GM18511 (cell line): ENCODE data around the gene ABL2.
"Not testable (repeated sequence)": the region's sequence is repeated elsewhere in the genome, so short reads cannot be mapped to it uniquely, and the experiment has no call there.

Experiments used
- ATAC-seq: cut with Tn5 transposase; IDR thresholded peaks from one replicate; pipeline ENCODE4 v1.9.1; 2021; ENCODE audit warnings: mild to moderate bottlenecking, moderate library complexity; ENCODE audit not compliant: unreplicated experiment

ABL2 gene

DNA sequence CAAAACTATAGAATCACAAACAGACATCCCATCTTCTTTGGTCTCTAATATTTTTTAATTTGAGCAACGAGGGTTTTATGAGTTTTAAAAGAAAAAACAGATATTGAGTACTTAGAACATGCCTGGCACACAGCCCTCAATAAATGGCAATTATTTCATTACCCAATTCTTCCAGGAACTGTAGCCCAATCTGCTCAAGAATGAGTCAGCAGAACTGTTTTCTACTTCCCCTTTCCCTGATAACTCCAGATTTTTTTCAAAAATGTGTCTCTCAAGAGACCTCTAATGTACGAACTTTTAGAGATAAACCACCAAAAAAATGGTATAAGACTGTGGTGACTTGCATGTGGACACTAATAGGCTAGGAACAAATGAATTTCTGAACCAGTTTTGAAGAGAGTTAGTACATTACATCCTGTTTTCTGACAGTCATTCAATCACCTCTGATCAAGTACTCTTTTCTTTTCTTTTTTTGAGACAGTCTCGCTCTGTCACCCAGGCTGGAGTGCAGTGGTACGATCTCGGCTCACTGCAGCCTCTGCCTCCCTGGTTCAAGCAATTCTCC, 11.5 kb downstream of the ABL2 start:
- ATAC-seq: no peak

DNA sequence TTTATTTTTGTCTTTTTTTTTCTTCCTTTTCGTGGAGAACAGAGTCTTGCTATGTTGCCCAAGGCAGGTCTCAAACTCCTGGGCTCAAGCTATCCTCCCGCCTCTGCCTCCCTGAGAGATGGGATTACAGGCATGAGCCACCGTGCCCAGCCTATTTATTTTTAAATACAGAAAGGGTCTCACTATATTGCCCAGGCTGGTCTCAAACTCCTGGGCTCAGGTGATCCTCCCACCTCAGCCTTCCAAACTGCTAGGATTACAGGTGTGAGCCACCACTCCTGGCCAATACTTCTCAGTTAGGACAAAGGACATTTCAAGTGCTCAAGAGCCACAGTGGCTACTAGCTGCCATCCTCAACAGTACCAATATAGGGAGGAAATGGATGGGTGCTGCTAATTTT, 16.2 kb downstream of the ABL2 start:
- not testable (repeated sequence) for ATAC-seq

GRCh38 chr1:179208681-179209477, 20.6 kb downstream of the ABL2 start:
- ATAC-seq: no peak

- no peak for ATAC-seq
Measured at GRCh38 chr1:179206812-179207211, 22.7 kb downstream of the ABL2 start.

- no peak for ATAC-seq
Measured at GRCh38 chr1:179205284-179205683, 24.2 kb downstream of the ABL2 start.

DNA sequence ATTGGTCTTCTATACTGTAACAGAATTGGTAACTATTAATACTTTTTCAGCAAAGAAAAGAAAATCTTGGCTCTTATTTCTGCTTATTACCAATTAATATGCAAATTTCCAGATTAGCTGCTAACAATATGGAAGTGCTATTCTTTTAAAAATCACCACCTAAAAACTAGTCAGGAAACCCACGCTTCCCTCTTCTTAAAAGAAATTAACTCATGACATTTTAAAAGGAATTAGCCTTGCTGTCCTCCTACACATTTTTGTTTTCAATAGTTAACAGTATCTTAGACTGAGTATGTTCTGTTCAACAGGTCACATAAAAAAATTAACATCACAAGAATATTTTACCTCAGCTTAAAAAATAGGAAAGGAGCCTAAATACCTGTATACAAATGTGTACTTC, 27.3 kb downstream of the ABL2 start:
- ATAC-seq: no peak

GRCh38 chr1:179200586-179200985, 28.9 kb downstream of the ABL2 start:
- no peak for ATAC-seq

DNA sequence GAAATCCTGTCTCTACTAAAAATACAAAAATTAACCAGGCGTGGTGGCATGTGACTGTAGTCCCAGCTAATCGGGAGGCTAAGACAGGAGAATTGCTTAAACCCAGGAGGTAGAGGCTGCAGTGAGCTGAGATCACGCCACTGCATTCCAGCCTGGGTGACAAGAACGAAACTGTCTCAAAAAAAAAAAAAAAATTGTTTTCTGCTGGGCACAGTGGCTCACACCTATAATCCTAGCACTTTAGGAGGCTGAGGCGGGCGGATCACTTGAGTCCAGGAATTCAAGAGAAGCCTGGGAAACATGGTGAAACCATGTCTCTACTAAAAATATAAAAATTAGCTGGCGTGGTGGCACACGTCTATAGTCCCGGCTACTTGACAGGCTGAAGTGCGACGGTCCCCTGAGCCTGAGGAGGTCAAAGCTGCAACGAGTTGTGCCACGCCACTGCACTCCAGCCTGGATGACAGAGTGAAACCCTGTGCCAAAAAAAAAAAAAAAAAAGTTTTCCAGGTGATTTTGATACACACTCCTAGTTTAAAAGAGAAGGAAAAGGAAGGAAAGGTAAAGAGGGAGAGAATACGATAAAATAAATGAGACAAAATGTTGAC, 31.7 kb downstream of the ABL2 start:
- no peak for ATAC-seq

- ATAC-seq: not testable (repeated sequence)
Measured at GRCh38 chr1:179195857-179196256, 33.6 kb downstream of the ABL2 start.

GRCh38 chr1:179195376-179195775, 34.1 kb downstream of the ABL2 start:
- ATAC-seq: no peak

DNA sequence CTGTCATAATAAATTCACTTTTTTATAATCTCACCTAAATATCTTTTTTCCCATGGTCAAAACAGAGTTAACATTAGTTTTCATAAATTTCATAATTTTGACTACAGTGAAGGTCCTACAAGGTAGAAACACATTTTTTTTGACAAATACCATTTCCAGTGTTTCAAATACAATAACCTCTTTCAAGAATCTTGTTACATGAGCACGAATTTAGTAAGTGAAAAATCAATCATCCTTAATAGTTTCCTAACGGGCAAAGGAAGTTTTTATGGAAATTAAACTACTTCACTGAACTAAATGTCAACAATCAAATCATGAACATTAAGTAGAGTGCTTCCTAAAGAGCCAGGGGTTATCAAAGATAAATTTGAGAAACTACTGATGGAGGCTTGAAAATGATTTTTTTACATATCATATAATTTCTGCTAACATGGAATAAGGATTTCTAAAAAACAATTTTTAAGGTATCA, 35.4 kb downstream of the ABL2 start:
- no peak for ATAC-seq

- ATAC-seq: no peak
Measured at GRCh38 chr1:179190861-179191260, 38.6 kb downstream of the ABL2 start.

DNA sequence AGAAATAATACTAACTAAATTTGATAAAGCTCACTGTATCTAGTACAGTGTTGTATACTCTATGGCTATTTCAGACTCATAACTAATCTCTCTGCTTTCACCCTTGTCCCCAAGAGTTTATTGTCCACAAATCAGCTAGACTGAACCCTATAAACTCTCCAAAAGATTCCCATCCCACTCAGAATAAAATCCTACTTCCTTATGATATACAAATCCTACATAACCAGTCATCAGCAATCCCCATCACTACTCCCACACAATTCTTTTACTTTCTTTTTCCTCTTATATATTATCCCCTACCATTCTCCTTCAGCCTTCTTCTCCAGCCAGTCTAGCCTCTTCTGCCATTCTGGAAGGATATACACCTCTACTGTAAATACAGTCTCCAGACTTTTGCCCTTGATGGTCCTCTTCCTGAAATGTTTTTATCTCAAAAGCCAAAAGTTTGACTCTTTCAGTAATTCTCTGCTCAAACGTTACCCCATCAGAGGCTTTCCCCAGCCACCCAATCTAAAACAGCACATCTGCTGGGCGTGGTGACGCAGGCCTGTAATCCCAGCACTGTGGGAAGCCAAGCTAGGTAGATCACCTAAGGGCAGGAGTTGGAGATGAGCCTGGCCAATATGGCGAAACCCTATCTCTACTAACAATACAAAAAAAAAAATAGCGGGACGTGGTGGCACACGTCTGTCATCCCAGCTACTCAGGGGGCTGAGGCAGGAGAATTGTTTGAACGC, 41.6 kb downstream of the ABL2 start:
- no peak for ATAC-seq

GRCh38 chr1:179187043-179187442, 42.4 kb downstream of the ABL2 start:
- no peak for ATAC-seq

DNA sequence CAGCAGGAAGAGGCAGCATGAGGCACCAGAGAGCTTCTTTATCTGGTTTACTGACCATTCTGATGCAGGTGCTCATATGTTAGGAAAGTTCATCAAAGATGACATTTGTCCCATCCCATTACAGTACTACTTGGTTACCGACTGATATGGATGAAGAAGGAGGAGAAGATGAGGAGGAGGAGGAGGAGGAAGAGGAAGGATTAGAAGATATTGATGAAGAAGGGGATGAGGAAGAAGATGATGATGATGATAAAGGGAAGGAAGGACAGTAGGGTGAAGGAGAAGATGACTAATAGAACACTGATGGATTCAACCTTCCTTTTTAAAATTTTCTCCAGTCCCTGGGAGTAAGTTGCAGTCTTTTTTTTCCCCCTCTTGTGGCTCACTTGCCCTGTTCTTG, 45.1 kb downstream of the ABL2 start:
- ATAC-seq: no peak

- ATAC-seq: no peak
Measured at GRCh38 chr1:179183857-179184256, 45.6 kb downstream of the ABL2 start.

GRCh38 chr1:179178950-179179349, 50.5 kb downstream of the ABL2 start:
- no peak for ATAC-seq

DNA sequence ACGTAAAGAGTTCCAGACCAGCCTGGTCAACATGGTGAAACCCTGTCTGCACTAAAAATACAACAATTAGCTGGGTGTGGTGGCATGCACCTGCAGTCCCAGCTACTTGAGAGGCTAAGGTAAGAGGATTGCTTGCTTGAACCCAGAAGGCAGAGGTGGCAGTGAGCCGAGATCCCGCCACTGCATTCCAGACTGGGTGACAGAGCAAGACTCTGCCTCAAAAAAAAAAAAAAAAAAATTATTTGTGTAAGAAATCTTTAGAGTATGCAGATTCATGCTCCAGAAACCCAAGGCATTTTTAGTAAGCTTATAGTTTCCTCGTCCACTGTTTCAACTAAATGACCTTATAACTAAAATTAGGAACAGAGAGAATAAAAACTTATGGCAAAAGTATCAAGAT, 51.3 kb downstream of the ABL2 start:
- ATAC-seq: no peak

GRCh38 chr1:179177615-179178014, 51.9 kb downstream of the ABL2 start:
- ATAC-seq: no peak

DNA sequence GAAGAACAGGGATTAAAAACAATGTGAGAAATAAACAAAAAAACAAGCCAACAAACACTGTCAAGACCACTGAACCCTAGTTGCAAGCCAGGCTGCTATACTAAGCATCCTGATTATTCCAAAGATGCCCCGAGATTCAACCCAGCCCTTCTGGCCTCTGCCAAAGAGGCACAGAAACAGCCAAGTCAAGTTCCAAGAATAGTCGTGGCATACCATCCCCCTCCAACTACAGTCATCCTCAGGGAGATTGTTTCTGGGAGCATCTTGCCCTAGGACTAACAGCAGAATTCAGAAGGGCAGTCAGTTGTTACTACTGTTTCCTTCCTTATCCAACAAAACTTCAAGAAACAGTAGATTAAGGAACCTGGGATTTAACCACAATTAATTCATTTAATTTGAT, 52.3 kb downstream of the ABL2 start:
- no peak for ATAC-seq

DNA sequence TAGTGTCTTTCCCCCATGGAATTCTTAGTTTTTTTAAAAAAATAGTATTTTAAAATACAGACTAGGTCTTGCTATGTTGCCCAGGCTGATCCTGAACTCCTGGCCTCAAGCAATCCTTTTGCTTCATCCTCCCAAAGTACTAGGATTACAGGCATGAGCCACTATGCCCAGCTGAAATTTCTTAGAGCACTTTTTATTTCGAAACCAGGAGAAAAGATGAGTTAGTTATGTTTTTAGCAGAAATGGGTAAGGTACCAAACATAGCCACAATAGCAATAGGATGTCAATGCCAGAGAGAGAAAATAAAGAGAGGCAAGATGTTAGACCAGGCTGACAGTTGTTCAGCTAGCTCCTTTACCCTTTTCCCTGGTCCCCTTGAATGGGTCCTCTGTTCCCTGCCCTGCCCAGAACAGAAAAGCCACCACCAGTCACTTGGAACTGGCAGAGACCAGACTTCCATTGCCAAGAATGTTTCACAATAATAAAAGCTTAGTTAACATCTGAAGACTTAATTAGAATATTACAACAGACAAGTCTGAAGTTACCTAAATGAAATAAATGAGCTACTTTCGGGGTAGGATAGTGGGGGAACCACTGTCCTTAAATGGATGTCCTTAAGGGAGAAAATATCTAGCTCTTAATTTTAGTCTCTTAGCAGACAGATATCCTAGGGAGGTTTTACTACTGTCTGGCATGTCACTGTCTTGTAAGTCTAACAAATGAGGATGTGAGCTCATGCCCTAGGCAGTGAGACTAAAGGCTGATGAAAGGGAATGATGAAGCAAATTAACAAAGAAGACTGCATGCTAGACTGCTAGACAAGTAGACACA, 54.3 kb downstream of the ABL2 start:
- no peak for ATAC-seq
